Activated B cell treated with CpG ODN at 0.5 μM for 24 hours (primary cell): ENCODE data around the gene KLHL22. TPM values are rescaled to one million over a fixed set of nuclear protein-coding genes. Genes with fewer than 3 reads are reported as not detected.
A peak's percentile ranks its signal among the peaks of the same experiment; 100 is the strongest.
"Not testable (repeated sequence)": the region's sequence is repeated elsewhere in the genome, so short reads cannot be mapped to it uniquely, and the experiment has no call there.

Experiments used
- ATAC-seq: fragments of 200-7000 bp; cut with Tn5 transposase; one replicate; pipeline ENCODE4 v1.10.0; 2021; ENCODE audit warnings: low read depth, mild to moderate bottlenecking, moderate library complexity
- CTCF ChIA-PET: fragments of 350-600 bp; sonication (Branson Sonifier 250); formaldehyde crosslinking; loops from one replicate; lab custom pipeline; 2021; ENCODE audit warnings: antibody characterized with exemption; lab: Charles Lee
- POLR2A ChIA-PET: fragments of 350-600 bp; sonication (Branson Sonifier 250); formaldehyde crosslinking; loops from one replicate; lab custom pipeline; 2021; ENCODE audit warnings: antibody characterized with exemption; lab: Charles Lee
- DNase-seq: peaks from one replicate; pipeline ENCODE4 v3.0.0; 2022
- H3K27ac Mint-ChIP-seq: one replicate; pipeline ENCODE4 v1.8.0; 2020; ENCODE audit warnings: mixed read lengths
- H3K27me3 Mint-ChIP-seq: one replicate; pipeline ENCODE4 v1.8.0; 2021; ENCODE audit warnings: mixed read lengths
- H3K36me3 Mint-ChIP-seq: one replicate; pipeline ENCODE4 v1.8.0; 2021; ENCODE audit warnings: low read depth, mixed read lengths
- H3K4me1 Mint-ChIP-seq: one replicate; pipeline ENCODE4 v1.8.0; 2021; ENCODE audit warnings: mixed read lengths
- H3K4me3 Mint-ChIP-seq: one replicate; pipeline ENCODE4 v1.8.0; 2020; ENCODE audit warnings: mild to moderate bottlenecking, mixed read lengths
- H3K9me3 Mint-ChIP-seq: one replicate; pipeline ENCODE4 v1.8.0; 2020; ENCODE audit warnings: mixed read lengths
- CTCF ChIP-seq: fragments of 200-600 bp; IDR thresholded peaks from one replicate; pipeline ENCODE4 v1.8.0; 2022; ENCODE audit warnings: antibody characterized with exemption, mild to moderate bottlenecking
- intact Hi-C: fragments of 100-400 bp; cut with micrococcal nuclease; formaldehyde crosslinking; loops from one replicate; pipeline ENCODE4 v1.15.1; 2024
- total RNA-seq: library from RNA; stranded (reverse); gene quantifications from 2 replicates; pipeline ENCODE4 v1.2.3, GENCODE V29; 2022

KLHL22 gene, protein sequence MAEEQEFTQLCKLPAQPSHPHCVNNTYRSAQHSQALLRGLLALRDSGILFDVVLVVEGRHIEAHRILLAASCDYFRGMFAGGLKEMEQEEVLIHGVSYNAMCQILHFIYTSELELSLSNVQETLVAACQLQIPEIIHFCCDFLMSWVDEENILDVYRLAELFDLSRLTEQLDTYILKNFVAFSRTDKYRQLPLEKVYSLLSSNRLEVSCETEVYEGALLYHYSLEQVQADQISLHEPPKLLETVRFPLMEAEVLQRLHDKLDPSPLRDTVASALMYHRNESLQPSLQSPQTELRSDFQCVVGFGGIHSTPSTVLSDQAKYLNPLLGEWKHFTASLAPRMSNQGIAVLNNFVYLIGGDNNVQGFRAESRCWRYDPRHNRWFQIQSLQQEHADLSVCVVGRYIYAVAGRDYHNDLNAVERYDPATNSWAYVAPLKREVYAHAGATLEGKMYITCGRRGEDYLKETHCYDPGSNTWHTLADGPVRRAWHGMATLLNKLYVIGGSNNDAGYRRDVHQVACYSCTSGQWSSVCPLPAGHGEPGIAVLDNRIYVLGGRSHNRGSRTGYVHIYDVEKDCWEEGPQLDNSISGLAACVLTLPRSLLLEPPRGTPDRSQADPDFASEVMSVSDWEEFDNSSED
- total RNA-seq = 22.4 and 26.1 TPM in 2 replicates

- ATAC-seq (peak; percentile 32), DNase-seq (no peak)
- ChIA-PET CTCF (interaction anchor here (0.7 to 1.4 kb wide), 4 partner anchors 12 to 77 kb away, joined by 3 to 6 read pairs (median 4); partner anchors contain the start of gene MED15), POLR2A (interaction anchor here (0.7 to 2.4 kb wide), 4 partner anchors 12 to 102 kb away, joined by 3 to 8 read pairs (median 4); partner anchors contain the start of genes MED15 and ZNF74)
- Mint-ChIP-seq H3K4me3 (peak within 1 kb of the TSS; percentile 92), H3K27me3 (no peaks in the 10 kb centered on the region), H3K9me3 (no peaks in the 10 kb centered on the region), H3K4me1 (peaks cover 29% of the 10 kb centered on the region), H3K27ac (peak within 1 kb of the TSS; percentile 93), H3K36me3 (no peaks in the 10 kb centered on the region)
- TF ChIP-seq CTCF = no peak
- intact Hi-C loops = loop anchor here (1.0 to 5.0 kb wide), 2 partner anchors 202 to 363 kb away; partner anchors contain the start of gene ZDHHC8
These were observed at the start of gene KLHL22 for GRCh38 chr22:20494978-20495860. Gene KLHL22 (minus strand): TSS chr22:20495795. CDS start chr22:20489211, 6,584 bp downstream.

GRCh38 chr22:20545318-20545634, 49.7 kb upstream of the KLHL22 start:
- ATAC-seq, H3K27ac Mint-ChIP-seq, H3K9me3 Mint-ChIP-seq, CTCF ChIA-PET, DNase-seq, POLR2A ChIA-PET, H3K27me3 Mint-ChIP-seq, H3K4me3 Mint-ChIP-seq, intact Hi-C loops: not testable (repeated sequence)
- H3K4me1 Mint-ChIP-seq = peaks cover 25% of the 10 kb centered on the region
- H3K36me3 Mint-ChIP-seq = peaks cover 49% of the 10 kb centered on the region

DNA sequence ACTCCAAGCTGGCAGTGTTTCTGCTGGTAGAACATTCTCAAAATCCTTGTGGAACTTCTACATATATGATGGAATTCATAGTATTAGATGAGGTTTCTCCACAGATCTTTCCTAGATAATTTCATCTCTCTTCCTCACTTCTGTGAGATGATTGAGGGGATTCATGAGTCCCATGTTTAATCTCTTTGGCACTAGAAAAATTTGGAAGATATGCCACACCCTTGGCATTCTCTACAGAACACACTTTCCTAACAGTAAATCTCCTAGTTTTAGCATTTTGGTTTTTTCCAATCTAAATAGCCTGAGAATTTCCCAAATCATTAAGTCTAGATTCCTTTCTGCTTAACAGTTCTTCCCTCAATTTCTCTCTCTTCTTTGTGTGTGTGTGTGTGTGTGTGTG, 47.1 kb upstream of the KLHL22 start:
- H3K9me3 Mint-ChIP-seq = no peaks in the 10 kb centered on the region
- no peak overlapping the region for H3K27ac Mint-ChIP-seq
- H3K36me3 Mint-ChIP-seq = peaks cover 66% of the 10 kb centered on the region
- no peak for ATAC-seq
- no peaks in the 10 kb centered on the region for H3K27me3 Mint-ChIP-seq
- H3K4me1 Mint-ChIP-seq = peaks cover 3% of the 10 kb centered on the region
- no peak for TF ChIP-seq CTCF
- POLR2A ChIA-PET = no interaction called here
- H3K4me3 Mint-ChIP-seq = no peak overlapping the region
- DNase-seq = no peak
- CTCF ChIA-PET = no interaction called here
- intact Hi-C loops = no loop called here

DNA sequence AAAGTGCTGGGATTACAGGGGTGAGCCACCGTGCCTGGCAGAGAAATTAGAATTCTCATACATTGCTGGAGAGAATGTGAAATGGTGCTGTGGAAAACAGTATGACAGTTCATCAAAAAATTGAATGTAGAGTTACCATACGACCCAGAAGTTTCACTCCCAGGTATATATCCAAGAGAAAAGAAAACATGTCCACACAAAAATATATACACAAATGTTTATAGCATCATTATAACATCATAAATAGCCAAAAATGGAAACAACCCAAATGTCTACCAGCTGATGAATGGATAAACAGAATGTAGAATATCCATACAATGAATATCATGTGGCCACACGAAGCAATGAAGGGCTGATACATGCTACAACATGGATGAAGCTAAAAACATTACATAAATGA, 46.5 kb upstream of the KLHL22 start:
- DNase-seq (no peak), ATAC-seq (no peak)
- intact Hi-C loops = no loop called here
- ChIA-PET CTCF (no interaction called here), POLR2A (no interaction called here)
- Mint-ChIP-seq H3K4me1 (peaks cover 3% of the 10 kb centered on the region), H3K27ac (no peak overlapping the region), H3K36me3 (peaks cover 71% of the 10 kb centered on the region), H3K4me3 (no peak overlapping the region), H3K27me3 (no peaks in the 10 kb centered on the region), H3K9me3 (no peaks in the 10 kb centered on the region)
- TF ChIP-seq CTCF = no peak

GRCh38 chr22:20538875-20539274, 43.3 kb upstream of the KLHL22 start:
- intact Hi-C loops, H3K9me3 Mint-ChIP-seq, DNase-seq, H3K4me3 Mint-ChIP-seq, H3K4me1 Mint-ChIP-seq, H3K27ac Mint-ChIP-seq, ATAC-seq, H3K27me3 Mint-ChIP-seq, POLR2A ChIA-PET: not testable (repeated sequence)
- CTCF ChIA-PET = interaction anchor here (1.4 kb wide), 1 partner anchor 25 kb away, joined by 4 read pairs; no protein-coding TSS in a partner anchor
- H3K36me3 Mint-ChIP-seq = peaks cover 65% of the 10 kb centered on the region
